T47D (cell line): ENCODE measurements around the gene BRMS1.

Experiments
- DNase-seq, 2 experiments: peaks; one replicate each; pipeline versions ENCODE4 v3.0.0 to v3.0.0-alpha.2; 2011 to 2012; ENCODE audit warnings: low read depth in 1 of 2, low spot score in 1 of 2
- JUND ChIP-seq: IDR thresholded peaks from 2 replicates; pipeline ENCODE4 v1.6.1; 2012; ENCODE audit warnings: low read depth
- in situ Hi-C: cut with HindIII; loops from 2 replicates; pipeline ENCODE4 v1.10.0; 2016; ENCODE audit warnings: low sequenced_read_pairs, low pct_unique_long_range_greater_than_20kb

The BRMS1 gene

DNA sequence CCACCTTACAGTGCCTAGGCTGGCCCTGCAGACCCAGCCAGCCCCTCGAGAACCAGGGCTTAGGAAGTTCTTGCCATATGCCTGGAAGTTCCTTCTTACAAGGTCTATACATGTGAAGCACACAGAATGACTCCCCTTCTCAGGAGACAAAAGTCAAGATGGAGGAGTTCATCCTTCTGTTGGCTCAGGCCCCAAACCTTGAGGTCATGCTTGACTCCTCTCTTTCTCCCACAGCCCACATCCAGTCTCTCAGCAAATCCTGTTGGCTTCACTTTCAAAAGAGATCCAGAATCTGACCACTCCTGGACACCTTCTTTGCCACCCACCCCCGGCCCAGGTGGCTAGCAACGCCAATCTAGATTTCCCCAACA, 26.3 kb downstream of the BRMS1 start:
- in situ Hi-C loops: no loop called here
- no peak for DNase-seq

DNA sequence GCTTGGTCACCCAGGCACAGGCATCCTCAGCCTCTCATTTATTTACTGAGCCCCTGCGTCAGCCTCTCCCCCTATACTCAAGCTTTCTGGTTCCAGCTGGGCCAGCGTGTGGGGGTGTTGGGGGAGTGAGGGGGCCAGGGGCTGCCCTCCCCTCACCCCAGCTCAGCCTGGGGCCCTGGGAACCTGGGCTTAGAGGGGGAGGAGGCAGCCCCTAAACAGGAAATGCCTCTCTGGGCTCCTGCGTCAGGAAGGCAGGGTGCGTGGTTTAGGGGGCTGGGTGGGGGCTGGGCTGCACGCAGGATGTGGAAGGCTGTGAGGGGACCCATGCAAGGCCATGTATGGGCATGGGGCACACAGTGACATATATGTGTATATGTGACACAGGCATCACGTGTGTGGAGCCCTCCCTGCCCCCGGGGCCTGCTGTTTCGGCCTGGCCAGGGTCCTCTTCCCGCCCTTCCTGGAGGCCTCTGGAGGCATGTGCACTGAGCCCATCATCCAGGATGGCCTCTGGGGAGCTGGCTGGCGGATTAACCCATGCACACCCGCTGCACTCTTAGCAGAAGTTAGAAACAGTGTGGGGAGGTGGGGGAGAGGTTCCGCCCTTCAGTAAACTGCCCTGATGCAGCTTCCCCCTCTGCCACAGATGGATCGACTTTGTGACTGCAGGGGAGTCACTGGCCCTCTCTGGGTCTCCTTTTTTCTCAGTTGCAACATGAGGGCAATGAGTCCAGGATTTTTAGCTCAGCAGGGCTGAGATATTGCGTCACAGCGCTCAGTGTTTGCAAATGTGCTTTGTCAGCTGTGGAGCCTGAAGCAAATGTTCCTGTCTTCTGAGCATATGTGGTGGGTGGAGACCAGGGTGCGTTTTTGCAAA, 26.9 kb downstream of the BRMS1 start:
- in situ Hi-C loops: no loop called here
- peak in 1 of 2 experiments; percentile 57 for DNase-seq
- TF ChIP-seq JUND: no peak

More for the DNA sequence above, 26.3 kb downstream of the BRMS1 start:
- TF ChIP-seq JUND: no peak

DNA sequence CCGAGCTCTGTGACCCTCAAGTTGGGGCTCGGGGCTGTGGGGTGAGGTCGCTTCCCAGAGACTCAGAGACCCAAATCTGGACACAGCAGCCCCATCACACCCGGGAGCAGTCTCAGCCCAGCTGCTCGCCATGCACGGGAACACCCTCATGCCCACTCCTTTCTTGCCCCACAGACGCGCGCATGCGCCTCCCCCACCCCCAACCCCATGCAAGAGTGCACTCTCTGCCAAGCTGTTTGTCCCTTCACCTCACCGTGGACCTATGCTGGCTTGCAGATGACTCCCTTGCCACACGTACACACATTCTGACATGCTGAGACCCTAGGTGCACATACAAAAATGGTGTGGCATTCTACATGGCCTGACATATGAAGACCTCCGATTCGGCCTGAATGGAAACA, 27.6 kb downstream of the BRMS1 start:
- no peak for TF ChIP-seq JUND
- no peak for DNase-seq
- in situ Hi-C loops: no loop called here

DNA sequence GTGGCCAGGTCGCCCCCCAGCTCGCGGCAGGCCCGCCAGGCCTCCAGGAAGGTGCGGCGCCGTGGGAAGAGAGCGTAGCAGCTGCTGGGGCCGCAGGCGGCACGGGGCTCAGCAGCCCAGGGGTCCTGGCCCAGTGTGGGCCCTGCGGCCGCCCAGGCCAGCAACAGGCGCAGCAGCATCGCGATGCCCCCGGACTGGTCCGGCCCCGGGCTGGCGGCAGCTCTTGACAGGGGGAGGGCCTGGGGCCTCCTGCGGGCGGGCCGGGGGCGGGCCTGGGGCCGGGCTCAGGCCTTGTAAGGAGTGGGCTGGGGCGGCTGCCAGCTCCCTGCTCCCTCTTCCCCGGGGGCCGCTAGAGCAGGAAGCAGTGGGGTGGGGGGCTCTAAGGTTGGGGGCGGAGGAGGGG, 28.1 kb downstream of the BRMS1 start, which contains the start of gene CD248:
TSS of gene CD248 (minus strand) at position 196 of the 403 bp plus-strand sequence. CDS start at position 179, 17 bp downstream.
- no peak for DNase-seq
- no peak for TF ChIP-seq JUND
- in situ Hi-C loops: no loop called here

DNA sequence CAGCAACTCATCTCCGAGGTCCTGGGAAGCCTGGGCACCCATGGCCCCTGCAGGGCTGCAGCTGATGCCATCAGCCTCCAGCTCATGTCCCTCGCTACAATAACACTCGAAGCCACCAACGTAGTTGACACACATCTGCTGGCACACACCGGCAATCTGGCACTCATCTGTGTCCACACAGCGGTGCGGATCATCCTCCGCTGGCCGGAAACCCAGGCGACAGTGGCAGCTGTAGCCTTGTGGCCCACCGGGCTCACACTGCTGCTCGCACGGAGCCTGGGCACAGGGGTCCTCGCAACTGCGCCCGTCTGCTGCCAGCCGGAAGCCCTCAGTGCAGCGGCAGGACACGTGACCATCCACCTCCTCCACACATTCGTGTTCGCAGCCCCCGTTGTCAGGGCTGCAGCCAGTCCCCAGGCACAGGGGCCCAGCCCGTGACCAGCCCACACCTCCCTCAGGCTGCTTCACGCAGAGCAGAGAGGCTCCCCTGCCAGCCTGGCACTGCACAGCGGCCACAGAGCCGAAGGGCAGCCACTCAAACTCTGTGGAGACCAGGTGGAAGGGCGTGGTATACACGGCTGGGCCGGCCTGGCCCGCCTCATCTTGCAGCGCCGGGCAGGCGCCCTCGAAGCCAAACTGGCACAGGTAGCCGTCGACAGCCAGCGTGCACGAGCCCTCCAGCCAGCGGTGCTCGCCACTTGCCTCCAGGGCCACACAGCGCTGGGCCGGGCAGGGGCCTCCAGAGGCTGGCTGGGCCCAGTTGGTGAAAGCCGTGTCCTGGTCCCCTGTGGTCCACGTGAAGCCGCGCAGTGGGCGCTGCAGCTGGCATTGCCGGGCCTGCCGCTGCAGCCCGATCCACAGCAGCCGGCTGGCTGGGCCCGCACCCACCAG, 28.7 kb downstream of the BRMS1 start:
- in situ Hi-C loops: no loop called here
- TF ChIP-seq JUND: no peak
- no peak for DNase-seq

DNA sequence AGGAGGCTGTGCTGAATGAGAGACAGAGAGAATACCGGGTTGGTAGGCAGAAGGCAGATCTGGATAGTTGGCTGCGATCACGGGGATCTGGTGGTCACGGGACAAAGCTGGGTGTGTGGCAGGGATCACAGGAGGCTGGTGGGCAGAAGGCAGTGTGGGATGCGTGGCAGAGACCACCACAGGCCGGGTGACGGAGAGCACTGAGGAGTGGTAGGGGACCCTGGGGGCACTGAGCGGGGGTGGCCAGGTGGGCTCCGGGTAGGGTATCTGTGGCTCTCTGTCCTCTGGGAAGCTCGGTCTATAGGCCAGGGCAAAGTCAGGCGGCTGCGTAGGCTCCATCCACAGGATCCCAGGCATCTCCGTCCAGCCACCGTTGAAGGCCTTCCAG, 29.4 kb downstream of the BRMS1 start:
- DNase-seq: no peak
- in situ Hi-C loops: no loop called here
- TF ChIP-seq JUND: no peak

DNA sequence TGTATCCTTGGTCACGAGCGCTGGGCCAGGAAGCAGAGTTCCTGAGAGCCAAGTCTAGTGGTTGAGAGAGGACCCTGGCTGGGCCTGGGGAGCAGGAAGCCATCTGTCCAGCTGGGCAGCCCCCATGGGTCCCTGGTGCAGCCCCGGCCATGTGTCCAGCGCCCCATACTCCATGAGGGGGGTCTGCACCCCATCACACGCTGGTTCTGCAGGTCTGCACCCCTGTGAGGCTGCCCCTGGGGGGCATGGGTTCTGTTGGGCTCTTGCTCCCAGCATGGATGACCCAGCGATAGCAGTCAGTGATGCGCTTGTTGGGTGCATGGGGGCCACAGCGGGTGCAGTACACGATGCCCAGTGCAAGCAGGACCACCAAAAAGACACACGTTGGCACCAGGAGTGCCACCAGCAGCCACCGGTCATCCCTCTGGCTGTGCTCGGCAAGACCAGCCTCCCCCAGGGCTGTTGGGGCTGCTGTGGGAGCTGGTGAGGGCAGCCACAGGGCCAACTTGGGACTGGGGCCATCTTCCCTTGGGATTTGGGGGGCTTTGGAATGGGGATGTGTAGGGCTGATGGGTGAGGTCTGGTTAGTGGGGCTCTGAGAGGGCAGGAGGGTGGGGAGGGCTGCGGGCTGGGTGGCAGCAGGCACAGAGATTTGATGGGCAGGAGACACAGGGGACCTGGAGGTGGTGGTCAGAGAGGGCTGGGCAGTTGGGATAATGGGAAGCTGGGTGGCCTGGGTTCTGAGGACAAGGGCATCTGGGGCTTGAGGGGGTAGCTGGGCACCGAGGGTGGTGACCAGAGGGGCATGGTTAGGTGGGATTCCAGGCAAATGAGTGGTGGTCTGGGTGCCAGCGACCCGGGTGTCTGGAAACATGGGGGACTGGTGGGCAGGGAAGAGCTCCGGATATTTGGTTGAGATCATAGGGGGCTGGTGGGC, 30.1 kb downstream of the BRMS1 start:
- TF ChIP-seq JUND: no peak
- in situ Hi-C loops: no loop called here
- no peak for DNase-seq

DNA sequence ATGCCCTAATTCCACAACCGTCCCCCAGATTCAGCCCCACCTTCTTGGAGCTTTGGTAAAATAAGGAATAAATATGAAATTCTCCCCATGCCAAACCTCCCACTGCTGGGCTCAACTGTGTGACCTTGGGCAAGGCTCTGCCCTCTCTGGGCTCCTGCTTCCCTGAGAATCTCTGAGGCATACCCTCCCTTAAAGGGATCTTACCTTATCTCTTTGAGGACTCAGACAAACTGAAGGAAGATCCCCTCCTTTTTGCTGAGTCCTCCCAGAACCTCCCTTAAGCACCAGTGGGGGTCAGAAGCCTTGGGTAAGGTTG, 30.8 kb downstream of the BRMS1 start:
- in situ Hi-C loops: no loop called here

DNA sequence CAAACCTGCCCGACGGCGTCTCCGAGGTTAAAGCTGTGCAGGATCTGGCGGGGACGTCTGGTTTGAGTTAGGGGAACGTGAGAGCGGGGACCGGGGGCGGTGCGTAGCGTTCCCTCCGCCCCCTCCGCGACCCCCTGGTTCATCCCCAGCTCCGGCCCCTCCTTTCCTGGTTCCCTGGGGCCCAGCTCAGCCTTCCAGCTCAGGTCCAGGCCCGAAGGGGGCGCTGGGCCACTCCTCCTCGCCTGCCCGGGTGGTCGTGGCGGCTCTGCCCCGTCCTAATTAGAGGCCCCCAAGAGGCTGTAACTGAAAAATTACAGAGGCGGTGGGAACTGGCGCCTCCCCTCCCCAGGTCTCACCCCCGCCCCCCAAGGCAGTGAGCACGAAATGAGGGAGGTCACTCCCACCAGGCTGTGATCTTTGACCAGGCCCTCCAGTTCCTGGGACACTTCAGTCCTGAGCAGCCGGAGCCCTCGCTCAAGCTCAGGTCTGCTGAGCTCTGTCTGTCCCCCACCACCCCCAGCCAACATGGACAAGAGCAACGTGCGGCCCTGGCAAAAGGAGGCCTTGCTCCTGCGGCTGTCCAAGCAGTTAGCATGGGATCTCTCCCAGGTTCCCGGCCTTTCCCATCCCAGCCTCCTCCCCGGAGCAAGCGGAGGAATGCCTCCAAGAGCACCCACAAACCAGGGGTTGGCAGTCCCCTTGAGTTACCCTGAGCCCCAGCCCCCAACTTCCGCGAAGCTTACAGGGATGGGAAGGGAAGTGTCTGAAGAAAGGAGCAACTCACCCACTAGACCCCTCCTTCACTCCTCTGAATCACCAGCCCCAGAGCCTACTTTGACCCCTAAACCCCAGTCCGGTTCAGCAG, 31.4 kb downstream of the BRMS1 start:
- in situ Hi-C loops: no loop called here
- no peak for TF ChIP-seq JUND
- no peak for DNase-seq

More for the DNA sequence above, 30.8 kb downstream of the BRMS1 start:
- no peak for TF ChIP-seq JUND
- no peak for DNase-seq

DNA sequence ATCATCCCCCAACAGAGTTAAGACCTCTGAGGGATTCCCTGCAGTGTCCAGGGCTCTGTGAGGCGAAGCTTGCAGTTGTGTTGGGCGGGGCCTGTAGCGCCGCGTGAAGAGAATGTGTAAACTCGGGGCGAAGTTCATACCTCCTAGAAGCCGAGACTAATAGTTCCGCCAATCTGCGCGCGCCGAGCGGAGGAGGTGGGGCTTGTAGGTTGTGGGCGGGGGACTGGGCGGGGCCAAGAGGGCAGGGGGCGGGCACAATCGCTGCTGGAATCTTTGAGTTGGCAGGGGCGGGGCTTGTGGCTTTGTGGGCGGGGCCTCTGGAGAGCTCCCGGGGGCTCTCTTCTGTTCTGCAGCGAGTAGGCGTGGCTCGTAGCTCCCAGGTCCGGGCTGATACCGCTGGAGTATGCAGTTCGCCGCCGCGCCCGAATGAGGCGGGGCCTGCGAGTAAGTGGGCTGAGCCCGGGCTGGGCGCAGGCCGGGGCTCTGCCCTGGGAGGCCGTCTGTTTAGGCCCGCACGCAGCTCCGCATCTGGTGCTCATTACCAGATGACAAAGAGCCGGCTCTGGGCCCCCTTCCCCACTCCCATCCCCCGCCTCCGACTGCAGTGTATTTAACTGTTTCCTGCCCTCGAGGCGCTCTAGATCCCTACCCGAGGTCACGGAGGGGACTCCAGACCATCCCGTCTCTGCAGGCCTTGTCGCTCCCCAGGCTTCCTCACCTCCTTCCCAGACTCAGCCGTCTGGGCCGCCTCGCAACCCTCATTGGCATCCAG, 32.2 kb downstream of the BRMS1 start:
- in situ Hi-C loops: no loop called here
- TF ChIP-seq JUND: no peak
- peak; percentile 88 to 95 for DNase-seq
